ENCODE data around the gene PRKAG2.
"Not testable (repeated sequence)": the region's sequence is repeated elsewhere in the genome, so short reads cannot be mapped to it uniquely, and the experiment has no call there.

Gene PRKAG2

GRCh38 chr7:151884312-151885201 lies 7.6 kb upstream of the PRKAG2 start:
- no peak for DNase-seq (ENCODE audit: low spot score)

GRCh38 chr7:151883857-151884256 lies 6.9 kb upstream of the PRKAG2 start:
- no peak for DNase-seq (ENCODE audit: low spot score)

- DNase-seq (ENCODE audit: low spot score) = no peak
Observed at GRCh38 chr7:151882734-151883133, 5.8 kb upstream of the PRKAG2 start.

GRCh38 chr7:151880688-151881087 lies 3.8 kb upstream of the PRKAG2 start:
- DNase-seq (ENCODE audit: low spot score) = no peak

- no peak for DNase-seq (ENCODE audit: low spot score)
Observed at GRCh38 chr7:151877911-151878835, 1.3 kb upstream of the PRKAG2 start.

GRCh38 chr7:151875942-151876898 lies 695 bp downstream of the PRKAG2 start:
- DNase-seq (ENCODE audit: low spot score) = peak; percentile 69

- not testable (repeated sequence) for DNase-seq (ENCODE audit: low spot score)
Observed at GRCh38 chr7:151874479-151874878, 2.4 kb downstream of the PRKAG2 start.

GRCh38 chr7:151873402-151873965 lies 3.4 kb downstream of the PRKAG2 start:
- DNase-seq (ENCODE audit: low spot score) = no peak

GRCh38 chr7:151872531-151873401 lies 4.1 kb downstream of the PRKAG2 start:
- DNase-seq (ENCODE audit: low spot score) = no peak

- DNase-seq (ENCODE audit: low spot score) = peak; percentile 32
Observed at GRCh38 chr7:151871904-151872303, 5.0 kb downstream of the PRKAG2 start.

GRCh38 chr7:151871189-151871735 lies 5.7 kb downstream of the PRKAG2 start:
- no peak for DNase-seq (ENCODE audit: low spot score)

GRCh38 chr7:151869968-151870918 lies 6.7 kb downstream of the PRKAG2 start:
- DNase-seq (ENCODE audit: low spot score) = no peak

- DNase-seq (ENCODE audit: low spot score) = no peak
Observed at GRCh38 chr7:151869455-151869854, 7.5 kb downstream of the PRKAG2 start.

- no peak for DNase-seq (ENCODE audit: low spot score)
Observed at GRCh38 chr7:151869109-151869428, 7.8 kb downstream of the PRKAG2 start.

- no peak for DNase-seq (ENCODE audit: low spot score)
Observed at GRCh38 chr7:151868396-151869108, 8.4 kb downstream of the PRKAG2 start.

GRCh38 chr7:151867912-151868311 lies 9.0 kb downstream of the PRKAG2 start:
- DNase-seq (ENCODE audit: low spot score) = no peak

GRCh38 chr7:151866761-151867655 lies 9.9 kb downstream of the PRKAG2 start:
- DNase-seq (ENCODE audit: low spot score) = no peak

All from RKO (cell line).